DOHH2 (cell line): ENCODE measurements around the gene B3GNT8.
"Not testable (repeated sequence)": the region's sequence is repeated elsewhere in the genome, so short reads cannot be mapped to it uniquely, and the experiment has no call there.

Experiments
- H3F3A ChIP-seq: fragments of 200-600 bp; sonication (generic), shearing (Covaris generic); 2 replicates; pipeline ENCODE4 v1.6.0; 2016; ENCODE audit warnings: antibody characterized with exemption, mild to moderate bottlenecking; ENCODE audit not compliant: control insufficient read depth, insufficient read depth
- H3K27ac ChIP-seq: fragments of 200-600 bp; sonication (generic); 2 replicates; pipeline ENCODE4 v1.5.1; 2014; ENCODE audit warnings: low read depth, mild to moderate bottlenecking, low read length, moderate library complexity
- H3K27me3 ChIP-seq: fragments of 200-600 bp; sonication (generic); 2 replicates; pipeline ENCODE4 v1.6.1; 2014; ENCODE audit warnings: mild to moderate bottlenecking, low read length, mixed read lengths; ENCODE audit not compliant: control insufficient read depth
- H3K36me3 ChIP-seq: fragments of 200-600 bp; sonication (generic); 2 replicates; pipeline ENCODE4 v1.6.1; 2014; ENCODE audit warnings: mild to moderate bottlenecking, low read length, moderate library complexity, mixed read lengths; ENCODE audit not compliant: control insufficient read depth
- H3K4me1 ChIP-seq: fragments of 200-600 bp; sonication (generic); 2 replicates; pipeline ENCODE4 v1.6.1; 2014; ENCODE audit warnings: mild to moderate bottlenecking, low read length, mixed read lengths; ENCODE audit not compliant: control insufficient read depth
- H3K4me2 ChIP-seq: fragments of 200-600 bp; sonication (generic); 2 replicates; pipeline ENCODE4 v1.6.0; 2014; ENCODE audit warnings: mild to moderate bottlenecking, low read length, moderate library complexity
- H3K4me3 ChIP-seq: fragments of 200-600 bp; sonication (generic); 2 replicates; pipeline ENCODE4 v1.5.1; 2014; ENCODE audit warnings: mild to moderate bottlenecking, low read length, mixed read lengths
- H3K79me2 ChIP-seq: fragments of 200-600 bp; sonication (generic); 2 replicates; pipeline ENCODE4 v1.6.1; 2014; ENCODE audit warnings: mild to moderate bottlenecking, low read length, mixed read lengths; ENCODE audit not compliant: control insufficient read depth
- H3K9me2 ChIP-seq: fragments of 200-600 bp; sonication (generic); replicated peaks from 2 replicates; pipeline ENCODE4 v1.6.1; 2014; ENCODE audit warnings: mild to moderate bottlenecking, low read length, mixed read lengths; ENCODE audit not compliant: control insufficient read depth
- H3K9me3 ChIP-seq: fragments of 200-600 bp; sonication (generic); 2 replicates; pipeline ENCODE4 v1.6.1; 2014; ENCODE audit warnings: antibody characterized with exemption, low read length, mixed read lengths; ENCODE audit not compliant: control insufficient read depth, insufficient read depth
- H4K20me1 ChIP-seq: fragments of 200-600 bp; sonication (generic); 2 replicates; pipeline ENCODE4 v1.6.0; 2014; ENCODE audit warnings: low read depth, mild to moderate bottlenecking, antibody characterized with exemption, low read length, moderate library complexity; ENCODE audit not compliant: control insufficient read depth, insufficient read depth
- EZH2phosphoT487 ChIP-seq: fragments of 200-600 bp; sonication (generic); IDR thresholded peaks from 2 replicates; pipeline ENCODE4 v1.6.1; 2017; ENCODE audit warnings: borderline replicate concordance, mild to moderate bottlenecking, antibody characterized with exemption, low read length, moderate library complexity, mixed read lengths
- TF ChIP-seq, protein P1 (sequence below): fragments of 200-600 bp; sonication (generic); IDR thresholded peaks from one replicate; pipeline ENCODE4 v1.5.1; 2014; ENCODE audit warnings: antibody characterized with exemption, mild to moderate bottlenecking, low read depth, low read length; ENCODE audit not compliant: poor library complexity, severe bottlenecking

B3GNT8 gene, protein sequence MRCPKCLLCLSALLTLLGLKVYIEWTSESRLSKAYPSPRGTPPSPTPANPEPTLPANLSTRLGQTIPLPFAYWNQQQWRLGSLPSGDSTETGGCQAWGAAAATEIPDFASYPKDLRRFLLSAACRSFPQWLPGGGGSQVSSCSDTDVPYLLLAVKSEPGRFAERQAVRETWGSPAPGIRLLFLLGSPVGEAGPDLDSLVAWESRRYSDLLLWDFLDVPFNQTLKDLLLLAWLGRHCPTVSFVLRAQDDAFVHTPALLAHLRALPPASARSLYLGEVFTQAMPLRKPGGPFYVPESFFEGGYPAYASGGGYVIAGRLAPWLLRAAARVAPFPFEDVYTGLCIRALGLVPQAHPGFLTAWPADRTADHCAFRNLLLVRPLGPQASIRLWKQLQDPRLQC

DNA sequence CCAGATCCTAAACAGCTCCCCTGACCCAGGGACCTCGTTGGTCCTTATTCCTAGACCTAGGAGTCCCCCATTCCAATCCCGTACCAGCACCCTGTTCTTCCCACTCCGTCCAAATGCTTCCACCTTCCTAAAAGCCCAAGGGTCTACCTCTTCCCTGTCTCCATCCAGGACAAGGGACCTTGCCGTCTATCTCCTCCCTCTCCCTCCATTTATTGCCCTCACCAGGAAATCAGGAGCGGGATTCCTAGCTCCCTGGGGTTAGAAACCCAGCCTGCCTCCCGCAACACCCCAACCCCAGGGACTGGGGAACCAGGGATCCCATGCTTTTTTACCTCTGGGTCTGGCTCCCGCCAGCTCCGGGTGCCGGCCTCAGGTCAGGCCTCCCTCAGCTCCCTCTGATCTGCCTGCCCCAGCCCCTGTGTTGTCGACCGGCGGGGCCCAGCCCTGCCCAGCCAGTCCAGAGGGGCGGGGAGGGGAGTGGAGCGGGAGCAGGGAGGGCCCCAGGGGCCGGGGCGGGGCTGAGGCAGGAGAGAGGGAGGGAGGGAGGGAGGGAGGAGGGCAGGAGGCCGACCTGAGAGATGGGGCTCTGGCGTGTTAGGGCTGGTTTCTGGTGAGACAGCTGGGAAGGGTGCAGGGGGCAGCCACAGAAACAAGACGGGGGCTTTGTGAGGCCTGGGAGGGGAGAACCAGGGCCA, at the start of gene B3GNT8:
TSS of gene B3GNT8 (minus strand) at position 423 of the 695 bp plus-strand sequence. CDS start 596 bp downstream, outside the sequence.
- H3K27ac ChIP-seq: no peak within 1 kb of the TSS
- H3K79me2 ChIP-seq: no peaks in the 10 kb centered on the region
- H3K9me3 ChIP-seq: no peaks in the 10 kb centered on the region
- no peak within 1 kb of the TSS for H3K4me3 ChIP-seq
- peaks cover 19% of the 10 kb centered on the region for H3K36me3 ChIP-seq
- H3K4me1 ChIP-seq: peaks cover 17% of the 10 kb centered on the region
- H3K27me3 ChIP-seq: no peaks in the 10 kb centered on the region
- no peaks in the 10 kb centered on the region for H4K20me1 ChIP-seq
- TF ChIP-seq EZH2phosphoT487: no peak
- TF ChIP-seq, protein P1, sequence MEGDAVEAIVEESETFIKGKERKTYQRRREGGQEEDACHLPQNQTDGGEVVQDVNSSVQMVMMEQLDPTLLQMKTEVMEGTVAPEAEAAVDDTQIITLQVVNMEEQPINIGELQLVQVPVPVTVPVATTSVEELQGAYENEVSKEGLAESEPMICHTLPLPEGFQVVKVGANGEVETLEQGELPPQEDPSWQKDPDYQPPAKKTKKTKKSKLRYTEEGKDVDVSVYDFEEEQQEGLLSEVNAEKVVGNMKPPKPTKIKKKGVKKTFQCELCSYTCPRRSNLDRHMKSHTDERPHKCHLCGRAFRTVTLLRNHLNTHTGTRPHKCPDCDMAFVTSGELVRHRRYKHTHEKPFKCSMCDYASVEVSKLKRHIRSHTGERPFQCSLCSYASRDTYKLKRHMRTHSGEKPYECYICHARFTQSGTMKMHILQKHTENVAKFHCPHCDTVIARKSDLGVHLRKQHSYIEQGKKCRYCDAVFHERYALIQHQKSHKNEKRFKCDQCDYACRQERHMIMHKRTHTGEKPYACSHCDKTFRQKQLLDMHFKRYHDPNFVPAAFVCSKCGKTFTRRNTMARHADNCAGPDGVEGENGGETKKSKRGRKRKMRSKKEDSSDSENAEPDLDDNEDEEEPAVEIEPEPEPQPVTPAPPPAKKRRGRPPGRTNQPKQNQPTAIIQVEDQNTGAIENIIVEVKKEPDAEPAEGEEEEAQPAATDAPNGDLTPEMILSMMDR: no peak
- H3F3A ChIP-seq: no peaks in the 10 kb centered on the region
- no peaks in the 10 kb centered on the region for H3K9me2 ChIP-seq
- peak within 1 kb of the TSS; percentile 26; the same call in 1 of the 2 replicates for H3K4me2 ChIP-seq

DNA sequence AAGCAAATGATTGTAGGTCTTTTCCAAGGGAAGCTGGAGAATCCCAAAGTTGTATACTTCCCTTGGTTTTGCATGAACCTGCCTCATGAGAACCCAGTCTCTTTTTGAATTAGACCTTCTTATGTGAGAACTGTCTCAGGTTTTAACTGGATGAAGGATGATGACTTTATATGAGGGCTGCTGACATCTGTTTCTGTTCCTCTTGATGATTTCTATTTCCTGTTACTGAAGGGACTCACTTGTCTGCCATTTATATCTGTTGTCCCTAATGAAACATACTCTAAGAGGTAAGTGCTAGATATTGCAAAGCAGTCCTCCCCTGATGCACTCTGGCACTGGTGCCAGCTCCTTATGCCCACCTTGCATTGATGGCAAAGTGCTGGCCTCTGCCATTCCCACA, 49.4 kb upstream of the B3GNT8 start:
- Histone ChIP-seq H3K36me3 (no peaks in the 10 kb centered on the region), H4K20me1 (no peaks in the 10 kb centered on the region), H3K4me1 (no peaks in the 10 kb centered on the region; the same call in 1 of the 2 replicates), H3K27me3 (peaks cover 8% of the 10 kb centered on the region; the same call in 1 of the 2 replicates), H3K4me3 (no peak overlapping the region), H3K79me2 (no peaks in the 10 kb centered on the region), H3K9me2 (no peaks in the 10 kb centered on the region), H3K27ac (no peak overlapping the region), H3K4me2 (no peak overlapping the region), H3F3A (no peaks in the 10 kb centered on the region), H3K9me3 (no peaks in the 10 kb centered on the region)
- TF ChIP-seq, protein P1: no peak
- no peak for TF ChIP-seq EZH2phosphoT487

DNA sequence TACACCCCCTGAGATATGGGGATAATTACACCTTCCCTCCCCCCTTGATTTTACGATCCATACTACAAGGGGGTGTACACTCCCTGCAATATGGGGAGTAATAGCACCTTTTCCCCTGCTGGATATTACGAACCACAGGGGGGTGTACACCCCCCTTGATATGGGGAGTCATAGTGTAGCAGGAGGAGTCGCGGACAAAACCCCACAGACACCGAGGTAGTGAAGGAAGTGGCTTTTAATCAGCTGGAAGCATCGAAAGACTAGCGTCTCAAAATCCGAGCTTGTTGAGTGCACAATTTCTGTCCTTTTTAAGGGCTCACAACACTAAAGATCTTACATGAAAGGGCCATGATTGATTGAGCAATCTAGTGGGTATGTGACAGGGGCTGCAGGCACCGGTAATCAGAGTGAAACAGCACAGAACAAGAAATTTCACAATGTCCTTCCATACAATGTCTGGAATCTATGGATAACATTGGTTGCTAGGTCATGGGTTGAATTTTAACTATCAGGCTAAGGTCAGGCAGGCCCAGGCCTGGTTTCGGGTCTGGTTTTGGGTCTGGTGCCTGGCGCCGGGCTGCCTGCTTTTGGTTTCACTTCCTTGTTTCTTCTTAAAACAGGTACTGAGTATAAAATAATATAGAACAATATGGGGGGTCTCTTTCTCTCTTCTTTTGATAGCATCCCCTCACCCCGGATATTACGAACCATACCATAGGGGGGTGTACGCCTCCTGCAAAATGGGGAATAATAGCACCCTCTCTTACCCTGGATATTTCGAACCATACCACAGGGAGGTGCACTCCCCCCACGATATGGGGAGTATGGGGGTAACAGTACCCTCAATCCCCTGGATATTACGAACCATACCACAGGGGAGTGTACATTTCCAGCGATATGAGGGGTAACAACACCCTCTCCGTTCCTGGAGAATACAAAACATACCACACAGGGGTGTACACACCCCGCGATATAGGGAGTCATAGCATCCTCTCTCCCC, 36.4 kb upstream of the B3GNT8 start:
- not testable (repeated sequence) for H3F3A ChIP-seq, H3K27me3 ChIP-seq, H3K36me3 ChIP-seq, H3K27ac ChIP-seq, H3K9me3 ChIP-seq, H3K79me2 ChIP-seq, H4K20me1 ChIP-seq, H3K9me2 ChIP-seq
- Histone ChIP-seq H3K4me2 (peak overlapping the region; percentile 46), H3K4me1 (peaks cover 12% of the 10 kb centered on the region), H3K4me3 (0 out of 2 replicates have a peak overlapping the region, but pooled peaks have one; percentile 20)
